B cell (primary cell): ENCODE results near the gene HPCAL4. TPM values are rescaled to one million over a fixed set of nuclear protein-coding genes. Genes with fewer than 3 reads are reported as not detected.

Source experiments
- ATAC-seq: fragments of 200-7000 bp; cut with Tn5 transposase; one replicate; pipeline ENCODE4 v1.10.0; 2021; ENCODE audit warnings: low read depth, mild to moderate bottlenecking, moderate number of reproducible peaks, moderate library complexity
- CTCF ChIA-PET: fragments of 350-600 bp; sonication (Branson Sonifier 250); formaldehyde crosslinking; loops from one replicate; lab custom pipeline; 2021; ENCODE audit warnings: antibody characterized with exemption, inconsistent platforms; lab: Charles Lee
- POLR2A ChIA-PET: fragments of 350-600 bp; sonication (Branson Sonifier 250); formaldehyde crosslinking; loops from one replicate; lab custom pipeline; 2021; ENCODE audit warnings: antibody characterized with exemption; lab: Charles Lee
- DNase-seq: peaks from one replicate; pipeline ENCODE4 v3.0.0; 2013
- H2AFZ ChIP-seq: 2 replicates; pipeline ENCODE4 v1.6.1; 2012; ENCODE audit warnings: mild to moderate bottlenecking, low read depth, low read length; ENCODE audit not compliant: insufficient read depth, poor library complexity, severe bottlenecking
- H3K27ac ChIP-seq, 2 donors: 1 replicate in 1 of 2; 2 replicates in 1 of 2; pipeline ENCODE4 v1.5.1; 2012 to 2013; ENCODE audit warnings: low read length in 2 of 2, mild to moderate bottlenecking in 2 of 2, moderate library complexity in 1 of 2
- H3K27me3 ChIP-seq, 4 experiments: fragments of 200-600 bp in 1 of 4; sonication (generic) in 1 of 4; replicated peaks in 1 of 4; 1 replicate in 2 of 4; 2 replicates in 2 of 4; pipeline versions ENCODE4 v1.6.1 to v1.7.0; 2013 to 2016; ENCODE audit warnings: low read length in 3 of 4, mild to moderate bottlenecking in 2 of 4, mixed read lengths in 1 of 4, moderate library complexity in 1 of 4; ENCODE audit not compliant: insufficient read depth in 4 of 4, control insufficient read depth in 3 of 4; ENCODE audit errors: control extremely low read depth in 1 of 4
- H3K36me3 ChIP-seq, 2 experiments: replicated peaks in 1 of 2; 1 replicate in 1 of 2; 2 replicates in 1 of 2; pipeline versions ENCODE4 v1.6.1 to v1.7.1; 2013; ENCODE audit warnings: low read length in 1 of 2; ENCODE audit not compliant: insufficient read depth in 2 of 2, control insufficient read depth in 1 of 2; ENCODE audit errors: control extremely low read depth in 1 of 2, extremely low read depth in 1 of 2
- H3K4me1 ChIP-seq, 2 donors: fragments of 200-600 bp in 1 of 2; sonication (generic) in 1 of 2; 1 replicate in 1 of 2; 2 replicates in 1 of 2; pipeline versions ENCODE4 v1.5.1 to v1.6.1; 2013 to 2017; ENCODE audit warnings: low read length in 2 of 2; ENCODE audit not compliant: control insufficient read depth in 2 of 2, insufficient read depth in 2 of 2
- H3K4me2 ChIP-seq: replicated peaks from 2 replicates; pipeline ENCODE3; 2012; ENCODE audit warnings: mild to moderate bottlenecking, low read depth, low read length; ENCODE audit not compliant: poor library complexity, severe bottlenecking
- H3K4me3 ChIP-seq, 5 experiments: fragments of 200-600 bp in 1 of 5; sonication (generic) in 1 of 5; 1 replicate in 3 of 5; 2 replicates in 2 of 5; pipeline versions ENCODE4 v1.5.1 to v1.7.0; 2011 to 2016; ENCODE audit warnings: low read length in 4 of 5, mild to moderate bottlenecking in 4 of 5, low read depth in 2 of 5, control low read depth in 1 of 5, moderate library complexity in 1 of 5; ENCODE audit not compliant: insufficient read depth in 1 of 5; ENCODE audit errors: control extremely low read depth in 1 of 5, extremely low read depth in 1 of 5
- H3K79me2 ChIP-seq: fragments of 200-600 bp; sonication (generic); one replicate; pipeline ENCODE4 v1.6.0; 2016; ENCODE audit warnings: low read length; ENCODE audit not compliant: control insufficient read depth, insufficient read depth
- H3K9ac ChIP-seq: fragments of 200-600 bp; sonication (generic); 2 replicates; pipeline ENCODE4 v1.6.1; 2017; ENCODE audit warnings: mild to moderate bottlenecking, low read length, moderate library complexity
- H3K9me3 ChIP-seq, 3 donors: one replicate each; pipeline versions ENCODE4 v1.6.1 to v1.7.1; 2013; ENCODE audit warnings: low read length in 2 of 3; ENCODE audit not compliant: control insufficient read depth in 2 of 3, insufficient read depth in 1 of 3; ENCODE audit errors: control extremely low read depth in 1 of 3
- H4K20me1 ChIP-seq: 2 replicates; pipeline ENCODE4 v1.6.0; 2012; ENCODE audit warnings: mild to moderate bottlenecking, low read length; ENCODE audit not compliant: insufficient read depth, control insufficient read depth, poor library complexity, severe bottlenecking
- H3K27ac Mint-ChIP-seq: one replicate; pipeline ENCODE4 v1.8.0; 2021; ENCODE audit warnings: mixed read lengths
- H3K27me3 Mint-ChIP-seq: one replicate; pipeline ENCODE4 v1.8.0; 2021; ENCODE audit warnings: mixed read lengths
- H3K4me1 Mint-ChIP-seq: one replicate; pipeline ENCODE4 v1.8.0; 2021; ENCODE audit warnings: mixed read lengths
- H3K4me3 Mint-ChIP-seq: one replicate; pipeline ENCODE4 v1.8.0; 2021; ENCODE audit warnings: mixed read lengths
- H3K9me3 Mint-ChIP-seq: one replicate; pipeline ENCODE4 v1.8.0; 2022; ENCODE audit warnings: mixed read lengths; ENCODE audit not compliant: insufficient read depth
- EZH2 ChIP-seq: IDR thresholded peaks from 2 replicates; pipeline ENCODE4 v1.6.1; 2012; ENCODE audit warnings: borderline replicate concordance, low read depth, mild to moderate bottlenecking, moderate library complexity, low read length; ENCODE audit not compliant: insufficient read depth, poor library complexity, severe bottlenecking
- WGBS: methylation state at CpG from one replicate; pipeline ENCODE4 v1.1.5; 2013; ENCODE audit warnings: missing lambda C conversion rate; ENCODE audit not compliant: insufficient coverage; 5-methylcytosine and 5-hydroxymethylcytosine counted together
- intact Hi-C: fragments of 100-400 bp; cut with micrococcal nuclease; formaldehyde crosslinking; loops from one replicate; pipeline ENCODE4 v1.10.0; 2022
- polyA plus RNA-seq: library from polyadenylated mRNA; depleted of rRNA; stranded (reverse); fragments of >200 nt; gene quantifications from 2 replicates; pipeline ENCODE4 v1.2.3, GENCODE V29; 2012
- total RNA-seq, 2 donors: library from RNA; stranded (reverse); fragments of 120-200 nt in 1 of 2; gene quantifications; 1 replicate in 1 of 2; 2 replicates in 1 of 2; pipeline versions ENCODE4 v1.2.3 to v1.2.4, GENCODE V29; 2013 to 2022
- TF ChIP-seq, protein P1 (sequence below): fragments of 200-600 bp; IDR thresholded peaks from one replicate; pipeline ENCODE4 v1.8.0; 2022; ENCODE audit warnings: antibody characterized with exemption, mild to moderate bottlenecking

HPCAL4 gene
- total and polyA plus RNA-seq, 2 donors (not counting 1 experiment from before 2014, with no cell fraction given) = not detected

- peaks cover 0 to 24% (median 0%) of the 10 kb centered on the region in 3 donors for H3K9me3 ChIP-seq
- peaks cover 21 to 28% of the 10 kb centered on the region in 2 donors for H3K4me1 ChIP-seq
- H3K36me3 ChIP-seq = no peaks in the 10 kb centered on the region
- no peaks in the 10 kb centered on the region for H4K20me1 ChIP-seq
- H3K9ac ChIP-seq = no peak overlapping the region
- no peak overlapping the region for H3K4me2 ChIP-seq
- Mint-ChIP-seq H3K27me3 (peaks cover 63% of the 10 kb centered on the region), H3K4me1 (peaks cover 25% of the 10 kb centered on the region), H3K4me3 (peak overlapping the region; percentile 77), H3K27ac (no peak overlapping the region), H3K9me3 (no peaks in the 10 kb centered on the region)
- H3K4me3 ChIP-seq = no peak overlapping the region
- intact Hi-C loops = no loop called here
- DNase-seq = no peak
- ATAC-seq = no peak
- H3K79me2 ChIP-seq = no peaks in the 10 kb centered on the region
- POLR2A ChIA-PET = no interaction called here
- CTCF ChIA-PET = no interaction called here
- H3K27me3 ChIP-seq = peaks cover 0 to 76% (median 39%) of the 10 kb centered on the region in 4 experiments
- H2AFZ ChIP-seq = no peak overlapping the region
- TF ChIP-seq, protein P1, sequence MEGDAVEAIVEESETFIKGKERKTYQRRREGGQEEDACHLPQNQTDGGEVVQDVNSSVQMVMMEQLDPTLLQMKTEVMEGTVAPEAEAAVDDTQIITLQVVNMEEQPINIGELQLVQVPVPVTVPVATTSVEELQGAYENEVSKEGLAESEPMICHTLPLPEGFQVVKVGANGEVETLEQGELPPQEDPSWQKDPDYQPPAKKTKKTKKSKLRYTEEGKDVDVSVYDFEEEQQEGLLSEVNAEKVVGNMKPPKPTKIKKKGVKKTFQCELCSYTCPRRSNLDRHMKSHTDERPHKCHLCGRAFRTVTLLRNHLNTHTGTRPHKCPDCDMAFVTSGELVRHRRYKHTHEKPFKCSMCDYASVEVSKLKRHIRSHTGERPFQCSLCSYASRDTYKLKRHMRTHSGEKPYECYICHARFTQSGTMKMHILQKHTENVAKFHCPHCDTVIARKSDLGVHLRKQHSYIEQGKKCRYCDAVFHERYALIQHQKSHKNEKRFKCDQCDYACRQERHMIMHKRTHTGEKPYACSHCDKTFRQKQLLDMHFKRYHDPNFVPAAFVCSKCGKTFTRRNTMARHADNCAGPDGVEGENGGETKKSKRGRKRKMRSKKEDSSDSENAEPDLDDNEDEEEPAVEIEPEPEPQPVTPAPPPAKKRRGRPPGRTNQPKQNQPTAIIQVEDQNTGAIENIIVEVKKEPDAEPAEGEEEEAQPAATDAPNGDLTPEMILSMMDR = no peak
- no peak for TF ChIP-seq EZH2
- H3K27ac ChIP-seq = no peak overlapping the region
These were observed 1.6 kb downstream of the HPCAL4 start for GRCh38 chr1:39689635-39690034.

DNA sequence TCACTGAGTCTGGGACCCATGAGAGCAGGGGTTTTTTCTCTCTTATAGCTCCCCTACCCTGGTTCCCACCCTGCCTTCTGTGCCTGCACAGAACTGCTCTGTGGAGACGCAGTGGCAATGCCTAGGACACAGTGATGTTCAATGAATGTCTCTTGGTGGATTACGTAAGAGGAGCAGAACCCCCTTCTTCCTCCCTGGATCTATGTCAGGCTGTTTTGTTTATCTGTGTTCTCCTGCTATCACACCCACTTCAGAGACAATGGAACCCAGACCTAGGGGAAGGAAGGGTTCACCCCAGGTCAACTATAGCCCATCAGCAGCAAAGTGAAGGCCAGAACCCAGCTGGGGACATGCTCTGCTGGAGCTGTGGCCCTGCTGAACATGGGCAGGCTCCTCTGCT, 2.0 kb downstream of the HPCAL4 start:
- Histone ChIP-seq H3K4me2 (no peak overlapping the region), H4K20me1 (no peaks in the 10 kb centered on the region), H3K27me3 (peaks cover 0 to 79% (median 41%) of the 10 kb centered on the region in 4 experiments), H3K36me3 (no peaks in the 10 kb centered on the region), H3K79me2 (no peaks in the 10 kb centered on the region), H3K27ac (no peak overlapping the region), H3K4me3 (no peak overlapping the region), H3K4me1 (peaks cover 21 to 28% of the 10 kb centered on the region in 2 donors), H3K9me3 (peaks cover 0 to 28% (median 0%) of the 10 kb centered on the region in 3 donors), H3K9ac (no peak overlapping the region), H2AFZ (no peak overlapping the region)
- Mint-ChIP-seq H3K27me3 (peaks cover 63% of the 10 kb centered on the region), H3K4me3 (no peak overlapping the region), H3K27ac (no peak overlapping the region), H3K4me1 (peaks cover 26% of the 10 kb centered on the region), H3K9me3 (no peaks in the 10 kb centered on the region)
- WGBS = 83% methylated on average over 1 of the region's 2 CpGs
- ChIA-PET CTCF (no interaction called here), POLR2A (no interaction called here)
- intact Hi-C loops = no loop called here
- ATAC-seq = no peak
- TF ChIP-seq EZH2 = no peak
- TF ChIP-seq, protein P1 = no peak
- DNase-seq = no peak
